DMS79 treated with DMSO at 0.1 percent for 48 hours (cell line): Measurements from ENCODE around the gene RPP25L.

Experiments
- DNase-seq: peaks from one replicate; lab custom pipeline; 2025; lab: John Stamatoyannopoulos, UW

RPP25L gene

GRCh38 chr9:34568774-34569173, 43.1 kb downstream of the RPP25L start:
- no peak for DNase-seq

DNA sequence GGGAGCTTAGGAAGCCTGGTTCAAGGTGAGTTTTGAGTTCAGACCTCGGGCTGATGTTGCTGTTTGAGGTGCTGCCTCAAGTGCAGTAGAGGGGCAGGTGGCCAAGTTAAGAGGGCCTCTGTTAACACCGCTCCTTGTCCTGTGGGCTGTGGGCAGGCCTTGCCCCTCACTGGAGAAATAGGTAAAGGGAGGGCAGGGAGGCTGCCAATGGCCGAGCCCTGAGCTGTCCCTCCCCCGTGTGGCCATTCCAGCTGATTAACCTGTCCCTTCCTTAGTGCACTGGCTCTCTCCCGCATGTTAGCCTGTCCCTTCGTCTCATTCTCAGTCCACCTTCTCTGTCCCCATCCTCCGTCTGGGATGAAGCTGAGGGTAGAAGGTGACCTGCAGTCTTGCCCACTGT, 43.8 kb downstream of the RPP25L start:
- DNase-seq, result no peak

- no peak for DNase-seq
These were observed 44.9 kb downstream of the RPP25L start for GRCh38 chr9:34566972-34567371.

GRCh38 chr9:34566322-34566721, 45.6 kb downstream of the RPP25L start:
- no peak for DNase-seq

DNA sequence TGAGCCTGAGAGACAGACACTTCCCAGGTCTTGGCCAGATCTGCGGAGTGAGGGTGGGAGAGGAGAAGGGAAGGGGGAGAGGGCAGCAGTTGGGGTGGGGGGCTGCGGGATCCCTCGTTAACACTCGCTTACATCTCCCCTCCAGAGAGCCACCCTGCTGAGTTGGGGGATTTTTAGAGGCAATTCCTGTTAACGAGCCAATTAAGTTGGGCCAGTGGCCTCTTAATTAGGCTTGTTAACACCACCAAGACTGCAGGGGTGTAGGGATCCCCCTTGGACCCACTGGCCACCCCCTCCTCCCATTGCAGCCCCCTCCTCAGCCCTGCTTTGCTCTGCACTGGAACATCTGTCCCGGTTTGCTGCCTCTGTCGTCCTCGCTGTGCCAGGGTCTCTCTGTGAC, 46.0 kb downstream of the RPP25L start:
- DNase-seq, result no peak

GRCh38 chr9:34564617-34565016, 47.3 kb downstream of the RPP25L start:
- DNase-seq, result no peak

DNA sequence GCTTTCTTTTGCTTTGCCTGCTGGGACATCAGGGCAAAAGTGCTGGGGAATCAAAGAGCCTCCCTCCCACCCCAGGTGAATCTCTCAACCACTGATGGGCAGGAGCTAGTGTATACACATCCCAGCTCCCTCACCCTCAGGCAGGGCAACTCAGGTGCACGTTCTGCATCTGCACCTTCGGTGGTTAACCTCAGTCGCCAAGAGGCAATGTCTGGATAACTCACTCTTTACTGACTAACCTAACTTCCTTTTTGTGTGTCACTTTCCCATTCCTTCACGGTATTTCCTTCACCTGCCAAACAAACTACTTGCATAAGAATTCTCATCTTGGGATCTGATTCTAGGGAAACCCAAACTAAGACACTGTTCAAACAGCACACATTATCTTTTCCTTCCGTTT, 48.6 kb downstream of the RPP25L start:
- no peak for DNase-seq

- no peak for DNase-seq
These were observed 49.7 kb downstream of the RPP25L start for GRCh38 chr9:34562135-34562745.

DNA sequence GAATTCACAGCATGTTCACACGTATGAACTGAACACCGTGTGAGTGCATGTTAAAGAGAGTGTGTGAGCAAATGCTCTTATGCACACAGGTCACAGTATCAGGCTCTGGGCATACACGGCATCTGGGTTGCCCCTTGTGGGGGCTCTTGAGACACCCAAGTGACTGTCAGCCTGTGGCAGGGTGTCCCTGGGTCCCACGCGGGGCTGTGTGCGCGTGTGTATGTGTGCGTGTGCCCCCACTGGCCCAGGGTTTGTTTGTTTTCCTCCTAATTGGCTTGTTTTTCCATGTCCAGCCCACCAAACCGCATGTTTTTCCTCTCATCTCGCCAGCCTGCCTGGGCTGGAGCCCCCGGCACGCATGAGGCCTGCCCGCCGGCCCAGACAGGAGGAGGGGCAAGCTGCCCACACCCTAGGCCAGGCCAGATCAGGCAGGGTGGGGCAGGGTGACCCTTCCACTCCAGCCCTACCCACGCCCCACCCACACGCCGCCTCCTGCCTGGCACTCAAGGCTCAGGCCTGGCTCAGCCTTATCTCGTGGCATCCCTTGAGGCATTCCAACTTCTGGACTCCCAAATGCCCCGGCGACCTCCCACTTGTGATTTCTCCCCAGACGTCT, 51.2 kb downstream of the RPP25L start:
- no peak for DNase-seq
